PC-9 (cell line): ENCODE results near the gene LPAR1. TPM values are rescaled to one million over a fixed set of nuclear protein-coding genes. Genes with fewer than 3 reads are reported as not detected.

Source experiments
- BruUV-seq: library from RNA; stranded (reverse); fragments of 400-500 nt; replicated peaks from 2 replicates; lab custom pipeline; 2021; lab: Mats Ljungman, UMichigan
- CTCF ChIA-PET: fragments of 300-600 bp; sonication (Branson Sonifier 250); formaldehyde crosslinking; loops from one replicate; lab custom pipeline; 2022; ENCODE audit warnings: antibody characterized with exemption; lab: Charles Lee
- POLR2A ChIA-PET: fragments of 300-600 bp; sonication (Branson Sonifier 250); formaldehyde crosslinking; loops from one replicate; lab custom pipeline; 2022; ENCODE audit warnings: antibody characterized with exemption; ENCODE audit not compliant: unreplicated experiment; lab: Charles Lee
- DNase-seq, 2 experiments: peaks; one replicate each; pipeline versions ENCODE4 v3.0.0 to v3.0.0-alpha.2; 2015 to 2022; ENCODE audit warnings: mixed read lengths in 1 of 2
- H2AFZ ChIP-seq: fragments of 200-600 bp; sonication (generic); 2 replicates; pipeline ENCODE4 v1.8.1; 2017; ENCODE audit warnings: antibody characterized with exemption
- H3F3A ChIP-seq: fragments of 200-600 bp; sonication (generic); 2 replicates; pipeline ENCODE4 v1.8.1; 2017; ENCODE audit warnings: antibody characterized with exemption, mild to moderate bottlenecking, low read depth; ENCODE audit not compliant: insufficient read depth
- H3K27ac ChIP-seq: fragments of 200-600 bp; sonication (generic); 2 replicates; pipeline ENCODE4 v1.6.1; 2016; ENCODE audit warnings: mixed run types
- H3K27me3 ChIP-seq: fragments of 200-600 bp; sonication (generic); 2 replicates; pipeline ENCODE4 v1.6.1; 2016; ENCODE audit warnings: low read depth, mixed run types; ENCODE audit not compliant: insufficient read depth
- H3K36me3 ChIP-seq: fragments of 200-600 bp; sonication (generic); 2 replicates; pipeline ENCODE4 v1.6.1; 2016; ENCODE audit warnings: low read depth, mixed run types
- H3K4me1 ChIP-seq: fragments of 200-600 bp; sonication (generic); replicated peaks from 2 replicates; pipeline ENCODE4 v1.6.1; 2016; ENCODE audit warnings: mixed run types; ENCODE audit not compliant: insufficient read depth
- H3K4me2 ChIP-seq: fragments of 200-600 bp; sonication (generic); 2 replicates; pipeline ENCODE4 v1.6.1; 2017; ENCODE audit warnings: mixed run types
- H3K4me3 ChIP-seq: fragments of 200-600 bp; sonication (generic); 2 replicates; pipeline ENCODE4 v1.6.1; 2016; ENCODE audit warnings: mixed run types
- H3K79me2 ChIP-seq: fragments of 200-600 bp; sonication (generic); 2 replicates; pipeline ENCODE4 v1.6.1; 2017; ENCODE audit warnings: low read depth, mixed run types
- H3K9me2 ChIP-seq: fragments of 200-600 bp; sonication (generic); 2 replicates; pipeline ENCODE4 v1.8.1; 2017; ENCODE audit warnings: mild to moderate bottlenecking; ENCODE audit not compliant: insufficient read depth
- H3K9me3 ChIP-seq: fragments of 200-600 bp; sonication (generic); 2 replicates; pipeline ENCODE4 v1.8.1; 2016; ENCODE audit warnings: low read depth; ENCODE audit not compliant: insufficient read depth
- H4K20me1 ChIP-seq: fragments of 200-600 bp; sonication (generic); 2 replicates; pipeline ENCODE4 v1.8.1; 2017; ENCODE audit not compliant: insufficient read depth
- CTCF ChIP-seq: fragments of 200-600 bp; sonication (generic); conservative IDR thresholded peaks from 2 replicates; pipeline ENCODE4 v1.6.1; 2017; ENCODE audit warnings: mixed run types, antibody characterized with exemption, mild to moderate bottlenecking, moderate library complexity
- EZH2 ChIP-seq: fragments of 200-600 bp; sonication (generic); IDR thresholded peaks from 2 replicates; pipeline ENCODE4 v1.8.0; 2017; ENCODE audit warnings: antibody characterized with exemption, low read depth
- intact Hi-C: fragments of 100-400 bp; cut with micrococcal nuclease; formaldehyde crosslinking; loops from one replicate; pipeline ENCODE4 v1.10.0; 2022; ENCODE audit not compliant: unreplicated experiment
- total RNA-seq: library from RNA; stranded (reverse); gene quantifications from 2 replicates; pipeline ENCODE4 v1.2.3, GENCODE V29; 2021

LPAR1 gene
- total RNA-seq, 1 experiment from 2014 or later = 11.8 TPM

GRCh38 chr9:111005746-111006470, 32.4 kb downstream of the LPAR1 start:
- POLR2A ChIA-PET = no interaction called here
- intact Hi-C loops = no loop called here
- CTCF ChIA-PET = no interaction called here

GRCh38 chr9:111004936-111005335, 33.3 kb downstream of the LPAR1 start:
- H2AFZ ChIP-seq = no peak overlapping the region
- no peaks in the 10 kb centered on the region; the same call in 1 of the 2 replicates for H3K36me3 ChIP-seq
- DNase-seq = no peak
- no peak overlapping the region for H3K27ac ChIP-seq
- ChIA-PET CTCF (no interaction called here), POLR2A (no interaction called here)
- no peaks in the 10 kb centered on the region for H3K27me3 ChIP-seq
- no peaks in the 10 kb centered on the region for H3F3A ChIP-seq
- H3K4me1 ChIP-seq = no peaks in the 10 kb centered on the region
- TF ChIP-seq EZH2 (no peak), CTCF (no peak)
- no peak overlapping the region for H3K4me2 ChIP-seq
- H3K79me2 ChIP-seq = peaks cover 10% of the 10 kb centered on the region; the same call in 1 of the 2 replicates
- H3K4me3 ChIP-seq = no peak overlapping the region
- BruUV-seq = no TSS peak
- no peaks in the 10 kb centered on the region; the same call in 1 of the 2 replicates for H3K9me2 ChIP-seq
- intact Hi-C loops = no loop called here
- H3K9me3 ChIP-seq = no peaks in the 10 kb centered on the region
- no peaks in the 10 kb centered on the region for H4K20me1 ChIP-seq

More at GRCh38 chr9:111005746-111006470, 32.4 kb downstream of the LPAR1 start:
- Histone ChIP-seq H3K9me2 (no peaks in the 10 kb centered on the region; the same call in 1 of the 2 replicates), H3K27ac (no peak overlapping the region), H3K9me3 (no peaks in the 10 kb centered on the region), H3K4me3 (no peak overlapping the region), H3K4me2 (no peak overlapping the region), H3K4me1 (no peaks in the 10 kb centered on the region), H3K36me3 (no peaks in the 10 kb centered on the region; the same call in 1 of the 2 replicates), H2AFZ (no peak overlapping the region), H3K27me3 (no peaks in the 10 kb centered on the region), H4K20me1 (no peaks in the 10 kb centered on the region), H3F3A (no peaks in the 10 kb centered on the region), H3K79me2 (peaks cover 12% of the 10 kb centered on the region; the same call in 1 of the 2 replicates)
- no TSS peak for BruUV-seq
- TF ChIP-seq CTCF = no peak
- TF ChIP-seq EZH2 = no peak
- no peak for DNase-seq

DNA sequence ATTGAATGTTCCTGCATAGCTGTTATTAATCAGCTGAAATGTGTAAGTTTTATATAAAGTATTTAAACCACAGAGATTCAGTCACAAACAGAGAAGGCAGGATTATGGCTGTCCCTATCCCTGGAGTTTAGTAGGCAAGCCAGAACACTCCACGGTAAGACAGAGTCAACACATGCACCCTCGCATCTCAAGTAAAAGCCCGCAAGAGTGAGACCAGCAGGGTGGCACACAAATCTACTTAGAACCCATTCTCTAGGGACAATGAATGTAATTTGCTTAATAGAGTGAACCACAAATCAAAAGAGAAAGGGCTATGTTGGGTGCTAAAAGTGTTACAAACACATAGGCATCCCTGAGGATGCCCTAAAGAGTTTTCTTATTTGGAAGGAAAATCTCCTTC, 35.1 kb downstream of the LPAR1 start:
- H3K4me1 ChIP-seq = no peaks in the 10 kb centered on the region
- H3K9me2 ChIP-seq = no peaks in the 10 kb centered on the region; the same call in 1 of the 2 replicates
- no peak overlapping the region for H3K27ac ChIP-seq
- intact Hi-C loops = no loop called here
- ChIA-PET POLR2A (no interaction called here), CTCF (no interaction called here)
- no peak overlapping the region for H3K4me3 ChIP-seq
- DNase-seq = no peak
- H3K27me3 ChIP-seq = no peaks in the 10 kb centered on the region
- H3K36me3 ChIP-seq = no peaks in the 10 kb centered on the region
- no TSS peak for BruUV-seq
- H3K9me3 ChIP-seq = no peaks in the 10 kb centered on the region
- H2AFZ ChIP-seq = no peak overlapping the region
- TF ChIP-seq EZH2 (no peak), CTCF (no peak)
- H3F3A ChIP-seq = no peaks in the 10 kb centered on the region
- no peak overlapping the region for H3K4me2 ChIP-seq
- peaks cover 4% of the 10 kb centered on the region; the same call in 1 of the 2 replicates for H3K79me2 ChIP-seq
- H4K20me1 ChIP-seq = no peaks in the 10 kb centered on the region
